Astrocyte (in vitro differentiated cells and primary cell): Measurements from ENCODE around the gene PRR20A. TPM values are rescaled to one million over a fixed set of nuclear protein-coding genes. Genes with fewer than 3 reads are reported as not detected.
"Not testable (repeated sequence)": the region's sequence is repeated elsewhere in the genome, so short reads cannot be mapped to it uniquely, and the experiment has no call there.

ENCODE experiments used
- DNase-seq: peaks from one replicate; pipeline ENCODE4 v3.0.0-alpha.2; 2010; ENCODE audit warnings: low read depth
- FAIRE-seq: peaks from 2 replicates; lab custom pipeline; 2011; peaks lifted over from hg19 to GRCh38; lab: Jason Lieb, UNC
- H2AFZ ChIP-seq: 2 replicates; pipeline ENCODE4 v1.6.0; 2012; ENCODE audit warnings: low read depth, low read length, inconsistent platforms
- H3K27ac ChIP-seq: 2 replicates; pipeline ENCODE4 v1.5.1; 2011; ENCODE audit warnings: low read depth, low read length, inconsistent platforms
- H3K27me3 ChIP-seq: 2 replicates; pipeline ENCODE4 v1.6.0; 2011; ENCODE audit warnings: low read length, inconsistent platforms; ENCODE audit not compliant: insufficient read depth
- H3K36me3 ChIP-seq: 2 replicates; pipeline ENCODE4 v1.5.1; 2011; ENCODE audit warnings: low read length, inconsistent platforms; ENCODE audit not compliant: insufficient read depth
- H3K4me1 ChIP-seq: 2 replicates; pipeline ENCODE4 v1.5.1; 2011; ENCODE audit warnings: low read length, inconsistent platforms; ENCODE audit not compliant: insufficient read depth
- H3K4me2 ChIP-seq: 2 replicates; pipeline ENCODE4 v1.6.0; 2012; ENCODE audit warnings: low read length, inconsistent platforms
- H3K4me3 ChIP-seq: 2 replicates; pipeline ENCODE4 v1.5.1; 2011; ENCODE audit warnings: low read depth, mild to moderate bottlenecking, low read length, inconsistent platforms; ENCODE audit not compliant: insufficient read depth
- H3K79me2 ChIP-seq: 2 replicates; pipeline ENCODE4 v1.6.0; 2012; ENCODE audit warnings: mild to moderate bottlenecking, low read length, inconsistent platforms; ENCODE audit not compliant: insufficient read depth
- H3K9ac ChIP-seq: 2 replicates; pipeline ENCODE4 v1.6.0; 2012; ENCODE audit warnings: mild to moderate bottlenecking, low read length, inconsistent platforms
- H3K9me3 ChIP-seq: 2 replicates; pipeline ENCODE4 v1.5.1; 2012; ENCODE audit warnings: low read depth, mild to moderate bottlenecking, low read length, inconsistent platforms; ENCODE audit not compliant: insufficient read depth
- H4K20me1 ChIP-seq: 2 replicates; pipeline ENCODE4 v1.6.0; 2012; ENCODE audit warnings: low read length, inconsistent platforms; ENCODE audit not compliant: insufficient read depth
- H3K27ac Mint-ChIP-seq: one replicate; pipeline ENCODE4 v1.8.0; 2021; ENCODE audit warnings: mild to moderate bottlenecking, mixed read lengths; ENCODE audit not compliant: unreplicated experiment
- H3K27me3 Mint-ChIP-seq: one replicate; pipeline ENCODE4 v1.8.0; 2021; ENCODE audit warnings: low read depth, mixed read lengths; ENCODE audit not compliant: unreplicated experiment
- H3K36me3 Mint-ChIP-seq: one replicate; pipeline ENCODE4 v1.8.0; 2021; ENCODE audit warnings: low read depth, mixed read lengths; ENCODE audit not compliant: unreplicated experiment
- H3K4me1 Mint-ChIP-seq: one replicate; pipeline ENCODE4 v1.8.0; 2021; ENCODE audit warnings: low read depth, mixed read lengths; ENCODE audit not compliant: unreplicated experiment
- H3K4me3 Mint-ChIP-seq: one replicate; pipeline ENCODE4 v1.8.0; 2021; ENCODE audit warnings: mild to moderate bottlenecking, moderate library complexity, mixed read lengths; ENCODE audit not compliant: unreplicated experiment
- H3K9me3 Mint-ChIP-seq: one replicate; pipeline ENCODE4 v1.8.0; 2021; ENCODE audit warnings: mild to moderate bottlenecking, mixed read lengths; ENCODE audit not compliant: unreplicated experiment
- CTCF ChIP-seq: IDR thresholded peaks from 2 replicates; pipeline ENCODE4 v1.5.1; 2011; ENCODE audit warnings: low read depth, mild to moderate bottlenecking, inconsistent platforms, low read length, moderate library complexity; ENCODE audit not compliant: insufficient read depth
- EZH2 ChIP-seq: IDR thresholded peaks from 2 replicates; pipeline ENCODE4 v1.6.1; 2012; ENCODE audit warnings: mild to moderate bottlenecking, low read length, inconsistent platforms; ENCODE audit not compliant: insufficient read depth
- total RNA-seq: library from RNA; stranded (reverse); gene quantifications from 2 replicates; pipeline ENCODE4 v1.2.1, GENCODE V29; 2021

PRR20A gene
- total RNA-seq, 1 donor from 2014 or later, result not detected

GRCh38 chr13:57160332-57160731 lies 19.6 kb downstream of the PRR20A start, which contains the start of gene PRR20D:
PRR20D (plus strand) TSS chr13:57160632; CDS start chr13:57161019, 387 bp downstream.
- not testable (repeated sequence) for H3K4me3 ChIP-seq, H3K27me3 ChIP-seq, H3K4me3 Mint-ChIP-seq, H3K27ac ChIP-seq, H4K20me1 ChIP-seq, H3K27me3 Mint-ChIP-seq, H3K4me1 ChIP-seq, H3K9ac ChIP-seq, H3K9me3 Mint-ChIP-seq, H3K79me2 ChIP-seq, FAIRE-seq, H2AFZ ChIP-seq, H3K27ac Mint-ChIP-seq, H3K36me3 ChIP-seq, DNase-seq, H3K4me2 ChIP-seq, H3K36me3 Mint-ChIP-seq, H3K4me1 Mint-ChIP-seq, H3K9me3 ChIP-seq

DNA sequence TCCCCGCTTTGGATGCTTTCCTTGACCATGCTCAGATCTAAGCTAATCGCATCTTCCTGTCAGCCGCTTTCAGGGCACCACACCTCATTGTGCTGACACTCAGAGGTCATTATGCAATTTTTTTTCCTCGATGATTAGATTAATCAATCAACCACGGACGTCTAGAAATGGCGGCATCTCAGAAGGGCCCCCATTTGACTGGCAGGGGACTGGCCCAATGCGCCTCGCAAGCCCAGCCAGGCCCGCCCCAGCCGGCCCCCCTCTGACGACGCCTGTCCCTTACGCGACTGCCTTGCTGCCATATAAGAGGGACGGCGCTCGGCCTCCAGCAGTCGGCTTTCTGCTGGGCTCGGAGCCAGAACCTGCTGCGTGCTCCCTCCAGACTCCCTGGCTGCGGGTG lies 26.2 kb downstream of the PRR20A start, which contains the start of gene PRR20E:
TSS of gene PRR20E (plus strand) at position 301 of the 400 bp plus-strand sequence. CDS start 387 bp downstream, outside the sequence.
- H3K4me3 Mint-ChIP-seq, H3K9ac ChIP-seq, H3K4me1 ChIP-seq, H3K36me3 ChIP-seq, H3K4me2 ChIP-seq, H3K27ac Mint-ChIP-seq, H3K4me3 ChIP-seq, H2AFZ ChIP-seq, H3K9me3 ChIP-seq, FAIRE-seq, H3K79me2 ChIP-seq, H3K36me3 Mint-ChIP-seq, H3K9me3 Mint-ChIP-seq, H3K27ac ChIP-seq, H3K4me1 Mint-ChIP-seq, H3K27me3 ChIP-seq, H3K27me3 Mint-ChIP-seq, H4K20me1 ChIP-seq, DNase-seq: not testable (repeated sequence)

DNA sequence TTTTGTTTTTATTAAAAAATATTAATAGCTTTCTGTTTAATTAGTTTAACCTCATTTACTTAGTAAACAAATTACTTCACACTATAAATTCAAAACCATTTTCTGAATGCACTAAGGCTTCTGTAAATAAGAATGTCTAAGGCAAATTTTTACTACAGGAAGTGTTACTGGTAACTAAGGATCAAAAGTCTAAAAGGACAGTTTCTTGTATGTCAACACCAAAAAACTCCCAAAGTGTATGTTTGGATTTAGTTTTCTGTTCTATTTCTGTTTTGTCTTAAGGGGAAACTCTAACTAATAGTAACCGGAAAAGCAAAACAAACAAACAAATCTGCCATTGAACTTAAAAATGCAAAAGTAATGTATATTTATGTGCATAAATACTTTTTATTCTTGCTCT lies 50.9 kb downstream of the PRR20A start:
- H3K4me1 ChIP-seq, result no peaks in the 10 kb centered on the region
- FAIRE-seq (no peak), DNase-seq (no peak)
- no peaks in the 10 kb centered on the region for H3K27me3 ChIP-seq
- H3K27me3 Mint-ChIP-seq, result no peaks in the 10 kb centered on the region
- no peak overlapping the region for H3K9ac ChIP-seq
- no peaks in the 10 kb centered on the region for H3K9me3 Mint-ChIP-seq
- H3K27ac Mint-ChIP-seq, result no peak overlapping the region
- H4K20me1 ChIP-seq, result no peaks in the 10 kb centered on the region
- H3K4me2 ChIP-seq, result no peak overlapping the region
- H3K36me3 ChIP-seq, result no peaks in the 10 kb centered on the region
- H3K79me2 ChIP-seq, result no peaks in the 10 kb centered on the region
- H3K4me3 ChIP-seq, result no peak overlapping the region
- H3K4me3 Mint-ChIP-seq, result no peak overlapping the region
- no peak overlapping the region for H3K27ac ChIP-seq
- H3K36me3 Mint-ChIP-seq, result no peaks in the 10 kb centered on the region
- no peak for TF ChIP-seq CTCF
- TF ChIP-seq EZH2, result no peak
- H3K4me1 Mint-ChIP-seq, result no peaks in the 10 kb centered on the region
- H2AFZ ChIP-seq, result no peak overlapping the region
- peaks cover 3% of the 10 kb centered on the region for H3K9me3 ChIP-seq

Other genes starting within 250 kb of the PRR20A start
- not detected in 2 replicates for gene PRR20B, start 6.6 kb downstream of the PRR20A start, total RNA-seq
- gene PRR20C, start 13.1 kb downstream of the PRR20A start, total RNA-seq, result not detected in 2 replicates
- gene PRR20D, start 19.7 kb downstream of the PRR20A start, total RNA-seq, result not detected in 2 replicates
- not detected in 2 replicates for gene PRR20E, start 26.3 kb downstream of the PRR20A start, total RNA-seq